ENCODE measurements around the gene FGF22. TPM values are rescaled to one million over a fixed set of nuclear protein-coding genes. Genes with fewer than 3 reads are reported as not detected.

Gene FGF22
- total and polyA plus RNA-seq, 2 of the 13 experiments (the other 11 are each of a cell fraction or from before 2014, with no cell fraction given) = 0.24 TPM; not detected in 1

DNA sequence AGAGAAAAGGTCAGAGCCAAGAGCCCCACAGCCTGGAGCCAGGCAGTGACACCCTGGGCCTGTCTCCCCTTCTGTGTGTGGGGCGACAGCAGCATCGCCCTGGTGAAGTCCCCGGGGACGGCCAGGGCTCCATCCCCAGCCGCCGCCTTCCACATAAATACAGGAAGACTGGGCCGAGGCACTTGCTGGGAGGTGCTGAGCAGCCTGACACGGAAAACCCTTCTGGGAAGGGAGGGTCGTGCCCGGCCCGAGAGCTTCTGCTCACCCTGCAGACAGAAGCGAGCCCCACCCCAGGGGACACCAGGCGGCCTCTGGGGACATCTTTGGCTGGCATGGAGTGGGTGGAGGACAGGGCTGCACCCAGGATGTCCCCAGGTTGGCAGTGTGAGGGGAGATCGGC lies 5.1 kb downstream of the FGF22 start:
- no peak overlapping the region for H3K4me2 ChIP-seq (ENCODE audit: low read depth, low read length)
- no peaks in the 10 kb centered on the region for H3K27me3 ChIP-seq (ENCODE audit: control insufficient read depth in 1 of 2, insufficient read depth in 2 of 2, low read length in 2 of 2)
- DNase-seq (ENCODE audit: low spot score) = no peak
- H3K36me3 ChIP-seq (replicated peaks in 1 of 2; ENCODE audit: control insufficient read depth in 1 of 2, insufficient read depth in 2 of 2, low read length in 2 of 2) = peaks cover 14 to 23% of the 10 kb centered on the region in 2 experiments; a peak in 3 of 5 replicates
- no peak for FAIRE-seq
- no peaks in the 10 kb centered on the region for H3K9me3 ChIP-seq (ENCODE audit: low read length)
- H4K20me1 ChIP-seq (ENCODE audit: insufficient read depth, low read length) = peaks cover 4% of the 10 kb centered on the region; the same call in 1 of the 2 replicates
- no peaks in the 10 kb centered on the region for H3K79me2 ChIP-seq (ENCODE audit: insufficient read depth, low read length)
- CTCF ChIA-PET (ENCODE audit: low intra/inter-chr PET ratio, low total read pairs) = no interaction called here
- H3K4me1 ChIP-seq (ENCODE audit: insufficient read depth, low read length) = no peaks in the 10 kb centered on the region
- 95% methylated on average over 13 of the region's 14 CpGs for WGBS (ENCODE audit: low lambda C conversion rate)
- no peak overlapping the region for H3K27ac ChIP-seq (ENCODE audit: extremely low read length, insufficient read depth, low read length)
- H3K9ac ChIP-seq (ENCODE audit: insufficient read depth, low read depth, low read length) = no peak overlapping the region
- H3K4me3 ChIP-seq (replicated peaks in 1 of 3; ENCODE audit: insufficient read depth in 1 of 3, low read depth in 2 of 3, low read length in 3 of 3) = no peak overlapping the region
- BruUV-seq (replicated peaks) = no TSS peak
- POLR2A ChIA-PET = no interaction called here
- intact Hi-C loops (cut with micrococcal nuclease; ENCODE audit: unreplicated experiment) (no loop called here), in situ Hi-C loops (cut with HindIII; ENCODE audit: extremely low pct_ligation_motif_present, low pct_unique_long_range_greater_than_20kb) (no loop called here)
- ATAC-seq = no peak
- no peak overlapping the region for H2AFZ ChIP-seq (ENCODE audit: low read length)
- TF ChIP-seq AGO2 (optimal IDR thresholded peaks at IDR 0.05; ENCODE audit: low read depth, low read length) = peak; percentile 70
- no peak for TF ChIP-seq CEBPG (CRISPR knock-in tag; IDR thresholded peaks at IDR 0.05)

DNA sequence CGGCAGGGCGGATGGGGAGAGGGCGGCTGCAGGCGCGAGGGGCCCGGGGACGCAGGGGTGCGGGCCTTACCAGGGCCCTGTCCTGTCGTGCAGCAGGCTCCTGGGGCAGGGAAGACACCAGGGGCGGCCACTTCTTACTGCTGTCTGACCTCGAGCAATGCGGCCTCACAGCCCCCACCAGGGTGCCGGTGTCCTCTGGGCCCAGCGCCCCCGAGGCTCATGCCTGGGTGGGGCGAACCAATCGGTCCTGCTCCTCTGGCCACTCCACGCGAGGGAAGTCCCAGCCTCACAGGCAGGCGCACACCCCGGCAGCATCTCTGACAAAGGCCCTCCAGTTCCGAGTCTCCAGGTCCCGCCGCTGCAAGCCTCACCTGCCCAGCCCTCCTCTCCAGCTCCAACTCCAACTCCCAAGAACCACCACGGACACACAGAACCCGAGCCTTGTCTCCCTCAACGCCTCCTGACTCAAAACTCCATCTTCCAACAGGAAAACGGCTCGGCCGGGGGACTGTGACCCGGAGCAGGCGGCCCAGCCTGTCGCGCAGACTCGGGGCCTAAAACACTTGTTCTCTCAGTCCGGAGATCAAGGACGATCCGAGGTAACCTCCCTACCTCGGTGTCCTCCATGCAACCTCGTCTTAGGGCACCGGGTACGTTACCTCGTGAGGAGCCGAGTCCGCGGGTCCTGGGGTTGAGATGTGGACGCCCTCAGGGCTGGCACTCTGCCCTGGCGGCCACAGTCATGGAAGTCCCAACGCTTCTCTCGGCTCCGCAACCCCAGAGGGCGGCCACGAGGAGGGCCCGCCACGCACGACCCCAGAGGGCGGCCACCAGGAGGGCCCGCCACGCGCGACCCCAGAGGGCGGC lies 6.5 kb downstream of the FGF22 start:
- Histone ChIP-seq H3K4me1 (ENCODE audit: insufficient read depth, low read length) (no peaks in the 10 kb centered on the region), H4K20me1 (ENCODE audit: insufficient read depth, low read length) (peaks cover 4% of the 10 kb centered on the region; the same call in 1 of the 2 replicates), H3K79me2 (ENCODE audit: insufficient read depth, low read length) (no peaks in the 10 kb centered on the region), H3K4me2 (ENCODE audit: low read depth, low read length) (no peak overlapping the region), H3K9me3 (ENCODE audit: low read length) (no peaks in the 10 kb centered on the region), H3K4me3 (replicated peaks in 1 of 3; ENCODE audit: insufficient read depth in 1 of 3, low read depth in 2 of 3, low read length in 3 of 3) (no peak overlapping the region), H3K9ac (ENCODE audit: insufficient read depth, low read depth, low read length) (no peak overlapping the region), H3K27ac (ENCODE audit: extremely low read length, insufficient read depth, low read length) (no peak overlapping the region), H3K27me3 (ENCODE audit: control insufficient read depth in 1 of 2, insufficient read depth in 2 of 2, low read length in 2 of 2) (no peaks in the 10 kb centered on the region), H3K36me3 (replicated peaks in 1 of 2; ENCODE audit: control insufficient read depth in 1 of 2, insufficient read depth in 2 of 2, low read length in 2 of 2) (peaks cover 15 to 31% of the 10 kb centered on the region in 2 experiments; a peak in 4 of 5 replicates), H2AFZ (ENCODE audit: low read length) (no peak overlapping the region)
- BruUV-seq (replicated peaks) = no TSS peak
- intact Hi-C loops (cut with micrococcal nuclease; ENCODE audit: unreplicated experiment) = no loop called here
- ATAC-seq (no peak), FAIRE-seq (no peak), DNase-seq (ENCODE audit: low spot score) (no peak)
- in situ Hi-C loops (cut with HindIII; ENCODE audit: extremely low pct_ligation_motif_present, low pct_unique_long_range_greater_than_20kb) = no loop called here
- 95% methylated on average over 14 of the region's 62 CpGs for WGBS (ENCODE audit: low lambda C conversion rate)
- ChIA-PET POLR2A (no interaction called here), CTCF (ENCODE audit: low intra/inter-chr PET ratio, low total read pairs) (no interaction called here)
- TF ChIP-seq MAZ (IDR thresholded peaks at IDR 0.05; ENCODE audit: borderline replicate concordance, low read depth, low read length) = no peak
- no peak for TF ChIP-seq MAZ (CRISPR knock-in tag; IDR thresholded peaks at IDR 0.05; ENCODE audit: low read depth)
- TF ChIP-seq, protein P1, sequence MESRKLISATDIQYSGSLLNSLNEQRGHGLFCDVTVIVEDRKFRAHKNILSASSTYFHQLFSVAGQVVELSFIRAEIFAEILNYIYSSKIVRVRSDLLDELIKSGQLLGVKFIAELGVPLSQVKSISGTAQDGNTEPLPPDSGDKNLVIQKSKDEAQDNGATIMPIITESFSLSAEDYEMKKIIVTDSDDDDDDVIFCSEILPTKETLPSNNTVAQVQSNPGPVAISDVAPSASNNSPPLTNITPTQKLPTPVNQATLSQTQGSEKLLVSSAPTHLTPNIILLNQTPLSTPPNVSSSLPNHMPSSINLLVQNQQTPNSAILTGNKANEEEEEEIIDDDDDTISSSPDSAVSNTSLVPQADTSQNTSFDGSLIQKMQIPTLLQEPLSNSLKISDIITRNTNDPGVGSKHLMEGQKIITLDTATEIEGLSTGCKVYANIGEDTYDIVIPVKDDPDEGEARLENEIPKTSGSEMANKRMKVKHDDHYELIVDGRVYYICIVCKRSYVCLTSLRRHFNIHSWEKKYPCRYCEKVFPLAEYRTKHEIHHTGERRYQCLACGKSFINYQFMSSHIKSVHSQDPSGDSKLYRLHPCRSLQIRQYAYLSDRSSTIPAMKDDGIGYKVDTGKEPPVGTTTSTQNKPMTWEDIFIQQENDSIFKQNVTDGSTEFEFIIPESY (CRISPR knock-in tag; IDR thresholded peaks at IDR 0.05) = peak; percentile 21; the same call in 1 of the 2 replicates
- TF ChIP-seq KDM2A (CRISPR knock-in tag; IDR thresholded peaks at IDR 0.05; ENCODE audit: borderline replicate concordance, low read depth) = 0 out of 2 replicates have a peak, but pooled peaks have one; percentile 25
- 0 out of 2 replicates have a peak, but pooled peaks have one; percentile 9 for TF ChIP-seq POLR2AphosphoS5 (IDR thresholded peaks at IDR 0.05; ENCODE audit: low read depth, low read length)
- TF ChIP-seq ZFX (CRISPR knock-in tag; IDR thresholded peaks at IDR 0.05; ENCODE audit: low read depth) = peak; percentile 19; the same call in 1 of the 2 replicates
